AG04450 (cell line): ENCODE results near the gene IL12RB2. TPM values are rescaled to one million over a fixed set of nuclear protein-coding genes. Genes with fewer than 3 reads are reported as not detected.

Source experiments
- CTCF ChIA-PET: fragments of 300-600, 350-600 bp; formaldehyde crosslinking; extraction: SDS; loops from one replicate; lab custom pipeline; 2022; ENCODE audit warnings: antibody characterized with exemption, inconsistent platforms; lab: Charles Lee
- POLR2A ChIA-PET: fragments of 350-600 bp; formaldehyde crosslinking; extraction: SDS; loops from one replicate; lab custom pipeline; 2021; ENCODE audit warnings: antibody characterized with exemption, inconsistent platforms; lab: Yijun Ruan, JAX
- DNase-seq: peaks from one replicate; pipeline ENCODE4 v3.0.0-alpha.2; 2011; ENCODE audit warnings: low read depth, low spot score
- H3K27ac ChIP-seq: one replicate; pipeline ENCODE4 v1.5.1; 2012; ENCODE audit warnings: low read depth, low read length, control low read depth
- H3K27me3 ChIP-seq: one replicate; pipeline ENCODE4 v1.6.0; 2012; ENCODE audit warnings: low read length; ENCODE audit not compliant: control insufficient read depth, insufficient read depth
- H3K4me3 ChIP-seq: 2 replicates; pipeline ENCODE4 v1.5.1; 2011; ENCODE audit warnings: mild to moderate bottlenecking, low read depth, low read length, control low read depth
- H3K9me3 ChIP-seq: 2 replicates; pipeline ENCODE4 v1.5.1; 2012; ENCODE audit warnings: low read length; ENCODE audit not compliant: control insufficient read depth, insufficient read depth
- polyA plus RNA-seq: library from polyadenylated mRNA; depleted of rRNA; stranded (reverse); fragments of >200 nt; gene quantifications from 2 replicates; pipeline ENCODE4 v1.2.3, GENCODE V29; 2011
- TF ChIP-seq, protein P1 (sequence below): IDR thresholded peaks from 2 replicates; pipeline ENCODE4 v1.5.1; 2011; ENCODE audit warnings: low read depth, low read length, control low read depth, inconsistent platforms

The IL12RB2 gene
- polyA plus RNA-seq, 1 experiment, result not detected

DNA sequence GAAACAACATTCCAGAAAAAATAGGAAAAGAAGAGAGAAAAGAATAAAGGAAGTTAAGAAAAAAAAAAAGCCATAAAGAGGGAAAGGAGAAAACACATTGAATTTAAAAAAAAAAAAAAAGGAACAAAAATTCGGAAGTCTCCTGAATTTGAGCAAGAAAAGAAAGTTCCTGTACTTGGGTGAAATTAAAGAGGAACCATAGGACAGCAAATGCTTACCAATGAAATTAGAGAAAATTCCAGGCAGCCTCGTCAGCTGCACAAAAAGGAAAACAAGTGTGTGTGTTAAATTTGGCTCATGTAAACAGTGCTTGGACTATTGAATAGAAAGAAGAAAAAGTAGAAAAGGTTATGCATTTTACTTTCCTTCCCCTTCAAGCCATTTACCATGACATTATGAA lies 4.9 kb downstream of the IL12RB2 start:
- ChIA-PET POLR2A (no interaction called here), CTCF (interaction anchor here (0.6 to 0.9 kb wide), 2 partner anchors 99 to 101 kb away, joined by 3 to 5 read pairs; no protein-coding TSS in a partner anchor)
- TF ChIP-seq, protein P1, sequence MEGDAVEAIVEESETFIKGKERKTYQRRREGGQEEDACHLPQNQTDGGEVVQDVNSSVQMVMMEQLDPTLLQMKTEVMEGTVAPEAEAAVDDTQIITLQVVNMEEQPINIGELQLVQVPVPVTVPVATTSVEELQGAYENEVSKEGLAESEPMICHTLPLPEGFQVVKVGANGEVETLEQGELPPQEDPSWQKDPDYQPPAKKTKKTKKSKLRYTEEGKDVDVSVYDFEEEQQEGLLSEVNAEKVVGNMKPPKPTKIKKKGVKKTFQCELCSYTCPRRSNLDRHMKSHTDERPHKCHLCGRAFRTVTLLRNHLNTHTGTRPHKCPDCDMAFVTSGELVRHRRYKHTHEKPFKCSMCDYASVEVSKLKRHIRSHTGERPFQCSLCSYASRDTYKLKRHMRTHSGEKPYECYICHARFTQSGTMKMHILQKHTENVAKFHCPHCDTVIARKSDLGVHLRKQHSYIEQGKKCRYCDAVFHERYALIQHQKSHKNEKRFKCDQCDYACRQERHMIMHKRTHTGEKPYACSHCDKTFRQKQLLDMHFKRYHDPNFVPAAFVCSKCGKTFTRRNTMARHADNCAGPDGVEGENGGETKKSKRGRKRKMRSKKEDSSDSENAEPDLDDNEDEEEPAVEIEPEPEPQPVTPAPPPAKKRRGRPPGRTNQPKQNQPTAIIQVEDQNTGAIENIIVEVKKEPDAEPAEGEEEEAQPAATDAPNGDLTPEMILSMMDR, result no peak
- H3K4me3 ChIP-seq, result no peak overlapping the region
- peaks cover 28% of the 10 kb centered on the region for H3K27me3 ChIP-seq
- H3K27ac ChIP-seq, result no peak overlapping the region
- DNase-seq, result no peak
- H3K9me3 ChIP-seq, result no peaks in the 10 kb centered on the region

DNA sequence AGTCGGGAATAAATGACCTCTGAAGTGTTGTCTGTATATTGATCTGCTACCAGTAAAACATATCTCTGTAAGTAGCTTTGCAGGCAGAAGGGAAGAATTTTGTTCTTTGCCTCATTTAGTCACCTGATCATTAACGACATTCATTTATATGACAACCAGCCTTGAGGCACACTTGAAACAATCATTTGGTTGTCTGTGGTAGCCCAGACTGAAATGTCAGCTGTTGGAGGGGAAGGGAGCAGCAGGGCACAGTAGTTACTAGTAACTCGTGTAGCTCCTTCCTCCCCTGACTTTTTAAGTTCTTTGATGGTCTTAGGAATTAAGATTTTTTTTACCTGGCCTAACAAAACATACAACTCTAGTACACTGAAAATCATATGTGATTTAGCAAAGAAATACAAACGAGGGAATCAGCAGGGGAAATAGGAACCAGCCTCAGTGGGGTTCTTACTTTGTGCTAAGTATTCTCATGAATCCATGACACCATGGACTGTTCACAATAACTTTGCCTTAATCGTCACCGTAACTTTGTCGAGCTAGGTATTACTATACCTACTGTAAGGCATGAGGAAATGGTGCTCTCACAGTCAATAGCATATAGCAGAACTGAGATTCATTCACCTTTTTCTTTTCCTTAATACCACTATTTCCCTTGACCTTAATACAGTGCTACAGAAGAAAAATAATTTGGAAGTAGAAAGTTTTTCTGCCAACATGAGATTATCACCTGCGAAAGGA lies 6.4 kb downstream of the IL12RB2 start:
- Histone ChIP-seq H3K4me3 (no peak overlapping the region), H3K27ac (no peak overlapping the region), H3K9me3 (no peaks in the 10 kb centered on the region), H3K27me3 (peaks cover 17% of the 10 kb centered on the region)
- TF ChIP-seq, protein P1, result no peak
- ChIA-PET POLR2A (no interaction called here), CTCF (interaction anchor here (1.4 kb wide), 1 partner anchor 186 kb away, joined by 8 read pairs; no protein-coding TSS in a partner anchor)
- DNase-seq, result no peak

DNA sequence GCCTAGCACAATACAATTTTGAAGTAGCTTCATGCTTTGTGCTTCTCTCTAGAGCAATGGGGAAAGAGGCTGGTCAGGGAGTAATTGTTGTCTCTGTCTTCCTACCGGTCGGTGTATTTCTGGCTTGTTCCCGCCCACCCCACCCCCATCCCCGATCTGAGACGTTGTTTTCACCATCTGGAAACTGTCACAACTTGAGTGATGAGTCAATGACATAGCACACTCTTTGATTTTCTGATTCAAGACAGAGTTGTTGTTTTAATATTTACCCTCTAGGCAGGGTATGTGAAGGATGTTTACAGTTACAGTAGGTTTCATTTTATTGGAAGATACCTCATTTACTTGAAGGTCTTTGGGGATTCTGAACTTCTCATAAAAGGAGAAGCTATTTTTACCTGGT lies 7.0 kb downstream of the IL12RB2 start:
- no peak for DNase-seq
- no peak overlapping the region for H3K4me3 ChIP-seq
- TF ChIP-seq, protein P1, result no peak
- peaks cover 12% of the 10 kb centered on the region for H3K27me3 ChIP-seq
- CTCF ChIA-PET, result interaction anchor here (1.4 kb wide), 1 partner anchor 186 kb away, joined by 8 read pairs; no protein-coding TSS in a partner anchor
- H3K27ac ChIP-seq, result no peak overlapping the region
- no peaks in the 10 kb centered on the region for H3K9me3 ChIP-seq
- POLR2A ChIA-PET, result no interaction called here

DNA sequence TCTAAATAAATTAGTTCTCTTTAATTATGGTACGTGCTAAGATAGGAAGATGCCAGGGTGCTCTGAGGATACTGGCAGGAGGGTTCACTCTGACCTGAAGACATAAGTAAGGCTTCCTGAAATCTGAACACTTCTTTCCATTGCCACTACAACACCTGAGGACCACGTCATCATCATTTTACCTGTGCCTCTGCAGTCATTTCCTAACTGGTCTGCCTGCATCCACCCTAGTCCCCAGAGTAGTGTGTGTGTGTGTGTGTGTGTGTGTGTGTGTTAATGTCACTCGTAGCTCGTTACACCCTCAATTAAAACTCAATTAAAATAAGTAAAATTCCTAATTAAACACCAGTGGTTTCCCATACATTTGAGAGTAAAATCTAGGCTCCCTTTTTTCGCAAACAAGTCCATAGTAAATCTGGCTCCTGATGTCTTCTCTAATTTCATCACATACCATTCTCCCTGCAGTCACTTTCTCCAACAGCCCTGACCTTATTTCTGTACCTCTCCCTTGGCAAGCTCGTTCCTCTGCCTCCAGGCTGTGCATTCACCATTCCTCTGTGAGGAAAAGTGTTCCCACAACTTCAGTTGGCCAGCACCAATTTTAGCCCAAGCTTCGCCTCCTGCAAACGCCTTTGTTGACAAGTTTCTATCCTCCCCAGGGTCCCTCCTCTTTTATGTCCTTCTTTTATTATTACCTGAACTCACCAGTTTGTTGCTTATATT lies 8.7 kb downstream of the IL12RB2 start:
- TF ChIP-seq, protein P1, result no peak
- ChIA-PET POLR2A (no interaction called here), CTCF (no interaction called here)
- Histone ChIP-seq H3K27me3 (peaks cover 16% of the 10 kb centered on the region), H3K4me3 (no peak overlapping the region), H3K9me3 (no peaks in the 10 kb centered on the region), H3K27ac (no peak overlapping the region)
- no peak for DNase-seq

DNA sequence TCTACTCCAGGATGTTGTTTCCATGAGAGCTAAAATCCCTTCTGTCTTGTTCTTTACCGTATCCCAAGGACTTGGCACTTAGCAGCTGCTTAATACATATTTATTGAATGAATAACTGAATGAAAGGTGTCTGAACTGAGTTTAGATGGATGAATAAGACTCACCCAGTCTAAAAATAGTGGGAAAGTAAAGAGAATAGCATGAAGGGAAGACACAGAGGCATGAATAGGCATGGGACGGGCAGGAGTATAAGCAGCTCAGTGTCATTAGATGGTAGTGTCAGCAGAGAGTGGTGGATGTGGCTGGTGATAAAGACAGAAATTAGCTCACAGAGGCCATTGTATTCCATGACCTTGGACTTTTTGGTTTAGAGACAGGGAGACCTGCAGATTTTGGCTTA lies 9.2 kb downstream of the IL12RB2 start:
- CTCF ChIA-PET, result no interaction called here
- H3K27ac ChIP-seq, result no peak overlapping the region
- peaks cover 16% of the 10 kb centered on the region for H3K27me3 ChIP-seq
- H3K4me3 ChIP-seq, result no peak overlapping the region
- no peaks in the 10 kb centered on the region for H3K9me3 ChIP-seq
- POLR2A ChIA-PET, result no interaction called here
- DNase-seq, result no peak
- TF ChIP-seq, protein P1, result no peak
